GM12878 (cell line): ENCODE measurements around the gene CPNE5. TPM values are rescaled to one million over a fixed set of nuclear protein-coding genes. Genes with fewer than 3 reads are reported as not detected.

Source experiments
- ATAC-seq: fragments of 200-7000 bp; cut with Tn5 transposase; 3 replicates; pipeline ENCODE4 v1.9.1; 2020; ENCODE audit warnings: mild to moderate bottlenecking, moderate library complexity
- BruUV-seq: library from RNA; stranded (reverse); fragments of 400-500 nt; replicated peaks from 2 replicates; lab custom pipeline; 2021; lab: Mats Ljungman, UMichigan
- CTCF ChIA-PET: fragments of 300-600 bp; sonication (Branson Sonifier 250); formaldehyde crosslinking; extraction: SDS; loops from one replicate; lab custom pipeline; 2021; ENCODE audit warnings: inconsistent platforms; lab: Yijun Ruan, JAX
- POLR2A ChIA-PET: fragments of 350-600 bp; formaldehyde crosslinking; extraction: SDS; loops from one replicate; lab custom pipeline; 2021; ENCODE audit warnings: inconsistent platforms; lab: Charles Lee
- RAD21 ChIA-PET: fragments of 300-600 bp; sonication (Branson Sonifier 250); formaldehyde crosslinking; loops from one replicate; lab custom pipeline; 2023; ENCODE audit warnings: antibody characterized with exemption; ENCODE audit not compliant: unreplicated experiment; lab: Charles Lee
- SMC1A ChIA-PET: fragments of 300-600 bp; sonication (Branson Sonifier 250); formaldehyde crosslinking; loops from one replicate; lab custom pipeline; 2023; ENCODE audit not compliant: unreplicated experiment, uncharacterized antibody; lab: Charles Lee
- DNase-seq: peaks from one replicate; pipeline ENCODE4 v3.0.0-alpha.2; 2011; ENCODE audit warnings: low read depth, low spot score
- FAIRE-seq: peaks from 3 replicates; lab custom pipeline; 2011; peaks lifted over from hg19 to GRCh38; lab: Jason Lieb, UNC
- H2AFZ ChIP-seq: 2 replicates; pipeline ENCODE4 v1.6.0; 2011; ENCODE audit warnings: low read depth, low read length, control low read depth; ENCODE audit not compliant: control insufficient read depth
- H3K27ac ChIP-seq: 2 replicates; pipeline ENCODE4 v1.5.1; 2011; ENCODE audit warnings: control low read depth; ENCODE audit not compliant: control insufficient read depth, insufficient read depth
- H3K27me3 ChIP-seq, 2 experiments: replicated peaks in 1 of 2; 2 replicates each; pipeline versions ENCODE4 v1.6.0 to v1.6.1; 2011; ENCODE audit warnings: low read length in 1 of 2; ENCODE audit not compliant: control insufficient read depth in 2 of 2, insufficient read depth in 2 of 2
- H3K36me3 ChIP-seq, 2 experiments: 2 replicates each; pipeline ENCODE4 v1.5.1; 2011; ENCODE audit warnings: low read length in 1 of 2; ENCODE audit not compliant: control insufficient read depth in 2 of 2, insufficient read depth in 2 of 2
- H3K4me1 ChIP-seq: 2 replicates; pipeline ENCODE4 v1.6.1; 2011; ENCODE audit warnings: mild to moderate bottlenecking, low read length, moderate library complexity, mixed read lengths; ENCODE audit not compliant: control insufficient read depth, insufficient read depth
- H3K4me2 ChIP-seq: 2 replicates; pipeline ENCODE4 v1.6.0; 2011; ENCODE audit warnings: control low read depth; ENCODE audit not compliant: control insufficient read depth, insufficient read depth
- H3K4me3 ChIP-seq: fragments of 200-600 bp; sonication (generic); 2 replicates; pipeline ENCODE4 v1.5.1; 2016
- H3K79me2 ChIP-seq: 2 replicates; pipeline ENCODE4 v1.6.0; 2011; ENCODE audit warnings: low read length; ENCODE audit not compliant: control insufficient read depth, insufficient read depth
- H3K9ac ChIP-seq: 2 replicates; pipeline ENCODE4 v1.8.0; 2011; ENCODE audit warnings: low read length, control low read depth, mixed read lengths; ENCODE audit not compliant: control insufficient read depth, insufficient read depth
- H3K9me3 ChIP-seq: replicated peaks from 3 replicates; pipeline ENCODE4 v1.5.1; 2011; ENCODE audit warnings: mild to moderate bottlenecking, low read length; ENCODE audit not compliant: control insufficient read depth, insufficient read depth
- H4K20me1 ChIP-seq: 2 replicates; pipeline ENCODE4 v1.6.0; 2011; ENCODE audit not compliant: control insufficient read depth, insufficient read depth
- BCL3 ChIP-seq: IDR thresholded peaks from 2 replicates; pipeline ENCODE4 v1.6.1; 2011; ENCODE audit warnings: borderline replicate concordance, low read depth, mild to moderate bottlenecking, moderate library complexity, low read length; ENCODE audit not compliant: insufficient read depth, poor library complexity, severe bottlenecking
- KAT2A ChIP-seq: conservative IDR thresholded peaks from 2 replicates; pipeline ENCODE4 v1.6.1; 2011; ENCODE audit warnings: low read depth, low read length; ENCODE audit not compliant: control insufficient read depth
- WGBS: methylation state at CpG from one replicate; pipeline ENCODE4 v1.1.6; 2016; ENCODE audit warnings: low lambda C conversion rate; ENCODE audit not compliant: insufficient replicate concordance, insufficient coverage; ENCODE audit errors: missing lambda C conversion rate; 5-methylcytosine and 5-hydroxymethylcytosine counted together
- in situ Hi-C: fragments of 300-500 bp; cut with MboI; formaldehyde crosslinking; loops from 9 replicates; pipeline ENCODE4 v1.14.3; 2018; ENCODE audit warnings: mixed read lengths
- intact Hi-C: fragments of 100-400 bp; cut with micrococcal nuclease; formaldehyde crosslinking; loops from one replicate; pipeline ENCODE4 v1.14.2; 2022; ENCODE audit not compliant: unreplicated experiment
- polyA plus RNA-seq, 11 experiments: library from polyadenylated mRNA; depleted of rRNA in 4 of 11; unstranded in 6 of 11; stranded (reverse) in 5 of 11; fragments of >200 nt; fragmentation: Nextera tagmentation in 4 of 11; fragmentation: Illumina TruSeq in 1 of 11; extraction: Ambion mirVana in 4 of 11; extraction: Trizol in 1 of 11; gene quantifications; 1 replicate in 1 of 11; 2 replicates in 10 of 11; pipeline versions ENCODE4 v1.2.1 to v1.2.3, GENCODE V29; 2011 to 2016; ENCODE audit warnings: inconsistent platforms in 2 of 11, missing spikeins in 2 of 11, low read depth in 1 of 11
- total RNA-seq, 4 experiments: library from RNA; depleted of rRNA in 3 of 4; stranded (reverse); fragments of >200 nt in 3 of 4; fragmentation: Illumina TruSeq in 1 of 4; extraction: Trizol in 1 of 4; gene quantifications; 2 replicates each; pipeline versions ENCODE4 v1.2.1 to v1.2.3, GENCODE V29; 2013 to 2021

Gene CPNE5
- total and polyA plus RNA-seq, 10 of the 15 experiments (the other 5 are each of a cell fraction or from before 2014, with no cell fraction given) = 2.4 to 39.1 (median 18.2) TPM

- no peaks in the 10 kb centered on the region; a peak in 1 of 4 replicates for H3K36me3 ChIP-seq
- in situ Hi-C loops (loop anchor here (10.0 kb wide), 1 partner anchor 414 kb away; the partner anchor contains the start of gene PIM1), intact Hi-C loops (loop anchor here (10.0 kb wide), 1 partner anchor 414 kb away; the partner anchor contains the start of gene PIM1)
- POLR2A ChIA-PET = interaction anchor here (1.2 to 1.4 kb wide), 2 partner anchors 77 to 98 kb away, joined by 3 read pairs; no protein-coding TSS in a partner anchor
- DNase-seq (no peak), FAIRE-seq (no peak), ATAC-seq (no peak)
- H3K27me3 ChIP-seq = no peaks in the 10 kb centered on the region
- H3K4me1 ChIP-seq = peaks cover 33% of the 10 kb centered on the region
- TF ChIP-seq BCL3 (no peak), KAT2A (no peak)
- CTCF ChIA-PET = interaction anchor here (0.7 to 15.9 kb wide), 17 partner anchors 12 to 433 kb away, joined by 3 to 330 read pairs (median 14); no protein-coding TSS in a partner anchor
- peaks cover 2% of the 10 kb centered on the region; the same call in 1 of the 2 replicates for H3K79me2 ChIP-seq
- H3K4me2 ChIP-seq = no peak overlapping the region
- H4K20me1 ChIP-seq = no peaks in the 10 kb centered on the region; the same call in 1 of the 2 replicates
- RAD21 ChIA-PET = interaction anchor here (0.9 to 8.6 kb wide), 10 partner anchors 8 to 338 kb away, joined by 3 to 95 read pairs (median 3); no protein-coding TSS in a partner anchor
- H3K9ac ChIP-seq = no peak overlapping the region
- H2AFZ ChIP-seq = no peak overlapping the region
- no peaks in the 10 kb centered on the region for H3K9me3 ChIP-seq
- no peak overlapping the region for H3K4me3 ChIP-seq
- SMC1A ChIA-PET = interaction anchor here (1.0 to 9.7 kb wide), 7 partner anchors 28 to 146 kb away, joined by 3 to 120 read pairs (median 14); partner anchors contain the start of gene CDKN1A
- H3K27ac ChIP-seq = no peak overlapping the region
- 79% methylated on average over 11 of the region's 11 CpGs for WGBS
- no TSS peak for BruUV-seq
Observed at GRCh38 chr6:36760685-36761435, 78.4 kb downstream of the CPNE5 start.
